Thoracic aorta (tissue), 2 donors: Measurements from ENCODE around the gene ALG11. TPM values are rescaled to one million over a fixed set of nuclear protein-coding genes. Genes with fewer than 3 reads are reported as not detected.

Experiments used
- ATAC-seq: fragments of 150-250 bp; one replicate; pipeline ENCODE4 v1.8.0; 2017; ENCODE audit warnings: low read depth; ENCODE audit not compliant: insufficient number of reproducible peaks, low FRiP score
- DNase-seq: peaks from one replicate; pipeline ENCODE4 v3.0.0-alpha.2; 2020; ENCODE audit warnings: low spot score
- H3K27ac ChIP-seq, 2 donors: fragments of 200-600 bp; sonication (generic); 1 replicate in 1 of 2; 2 replicates in 1 of 2; pipeline ENCODE4 v1.5.1; 2016; ENCODE audit warnings: mild to moderate bottlenecking in 2 of 2, moderate library complexity in 2 of 2
- H3K27me3 ChIP-seq: fragments of 200-600 bp; sonication (generic); replicated peaks from 2 replicates; pipeline ENCODE4 v1.6.0; 2016; ENCODE audit warnings: mild to moderate bottlenecking; ENCODE audit not compliant: insufficient read depth
- H3K36me3 ChIP-seq: fragments of 200-600 bp; sonication (generic); one replicate; pipeline ENCODE4 v1.5.1; 2016
- H3K4me1 ChIP-seq, 2 donors: fragments of 200-600 bp; sonication (generic); 1 replicate in 1 of 2; 2 replicates in 1 of 2; pipeline versions ENCODE4 v1.5.1 to v1.6.0; 2016; ENCODE audit warnings: low read depth in 2 of 2, mild to moderate bottlenecking in 1 of 2; ENCODE audit not compliant: control insufficient read depth in 1 of 2
- H3K4me3 ChIP-seq: fragments of 200-600 bp; sonication (generic); 2 replicates; pipeline ENCODE4 v1.5.1; 2016; ENCODE audit warnings: mild to moderate bottlenecking
- H3K9me3 ChIP-seq: fragments of 200-600 bp; sonication (generic); 2 replicates; pipeline ENCODE4 v1.5.1; 2016
- CTCF ChIP-seq: fragments of 200-600 bp; sonication (generic); IDR thresholded peaks from one replicate; pipeline ENCODE4 v1.5.1; 2019; ENCODE audit warnings: antibody characterized with exemption
- total RNA-seq, 2 donors: library from RNA; depleted of rRNA; stranded (reverse); fragments of >200 nt; gene quantifications; one replicate each; pipeline versions ENCODE4 v1.1.0 to v1.2.3, GENCODE V29; 2016

The ALG11 gene
- total RNA-seq, 2 donors from 2014 or later = 20.7 to 30.3 TPM

- no peak for ATAC-seq
- no peak for DNase-seq
- H3K27ac ChIP-seq = no peak overlapping the region
- H3K4me3 ChIP-seq = no peak overlapping the region
- H3K9me3 ChIP-seq = peaks cover 14% of the 10 kb centered on the region
- H3K4me1 ChIP-seq = no peaks in the 10 kb centered on the region
- no peaks in the 10 kb centered on the region for H3K27me3 ChIP-seq
- H3K36me3 ChIP-seq = no peaks in the 10 kb centered on the region
- TF ChIP-seq CTCF = no peak
Observed at GRCh38 chr13:52070929-52071523, 58.8 kb downstream of the ALG11 start.

Other genes starting within 250 kb of the ALG11 start
- gene DHRS12, start 208.2 kb upstream of the ALG11 start, total RNA-seq = 10 to 100 TPM in 1 of 2 donors, 1 to 10 TPM in 1; 4.9 to 13.3 TPM
- gene TMEM272, start 167.2 kb upstream of the ALG11 start, total RNA-seq = not detected
- not detected for gene CCDC70, start 150.4 kb upstream of the ALG11 start, total RNA-seq
- gene ATP7B, start 948 bp upstream of the ALG11 start, total RNA-seq = 1 to 10 TPM; 6.8 to 7.1 TPM
- 10 to 100 TPM; 13.9 to 26.0 TPM for gene UTP14C, start 12.3 kb downstream of the ALG11 start, total RNA-seq
- under 1 TPM; 0.27 to 0.28 TPM for gene NEK5, start 116.7 kb downstream of the ALG11 start, total RNA-seq
- gene NEK3, start 147.2 kb downstream of the ALG11 start, total RNA-seq = 10 to 100 TPM; 10.4 to 16.4 TPM